HK-2 (cell line): ENCODE results near the gene UPB1.
A peak's percentile ranks its signal among the peaks of the same experiment; 100 is the strongest.

Experiments
- DNase-seq: peaks from one replicate; pipeline ENCODE4 v3.0.0-alpha.2; 2018; ENCODE audit not compliant: unreplicated experiment

UPB1 gene

GRCh38 chr22:24494528-24495364 lies at the start of gene UPB1:
TSS of gene UPB1 (plus strand) at chr22:24495332. CDS start at chr22:24495404, 72 bp downstream.
- DNase-seq = peak; percentile 77

DNA sequence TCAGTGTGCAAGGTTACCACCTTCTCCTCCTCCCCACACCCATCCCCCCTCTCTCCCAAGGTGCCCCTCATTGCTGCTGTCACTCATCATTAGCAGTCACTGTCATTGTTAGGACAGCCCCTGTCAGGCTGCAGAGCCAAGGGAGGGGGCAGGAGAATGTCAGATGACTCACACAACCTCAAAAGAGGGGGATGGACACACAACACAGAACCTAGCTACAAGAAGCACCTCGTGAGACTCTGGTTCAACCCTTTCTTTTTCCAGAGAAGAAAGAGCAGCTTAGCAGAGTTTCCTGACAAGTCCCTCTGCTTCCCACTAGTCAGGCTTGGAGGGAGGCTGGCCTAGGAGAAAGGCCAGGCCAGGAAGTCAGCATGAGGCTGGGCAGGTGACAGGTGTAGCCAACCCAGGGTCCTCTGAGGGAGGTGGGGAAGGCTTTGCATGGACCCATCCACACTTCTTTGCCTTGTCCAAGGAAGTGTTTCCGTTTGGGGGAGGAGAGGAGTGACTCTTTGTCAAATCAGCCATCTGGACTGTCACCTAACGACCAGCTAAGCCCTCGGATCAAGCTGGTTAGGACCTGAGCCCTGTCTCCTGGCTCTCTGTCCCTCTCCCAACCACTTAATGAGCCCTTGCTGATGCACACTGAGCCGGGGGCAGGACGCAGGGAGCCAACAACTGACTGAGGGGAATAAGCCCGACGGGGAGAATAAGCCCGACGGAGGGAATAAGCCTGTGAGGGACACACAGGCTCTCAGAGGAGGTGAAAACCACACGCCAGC lies 49.5 kb upstream of the UPB1 start:
- DNase-seq = no peak

DNA sequence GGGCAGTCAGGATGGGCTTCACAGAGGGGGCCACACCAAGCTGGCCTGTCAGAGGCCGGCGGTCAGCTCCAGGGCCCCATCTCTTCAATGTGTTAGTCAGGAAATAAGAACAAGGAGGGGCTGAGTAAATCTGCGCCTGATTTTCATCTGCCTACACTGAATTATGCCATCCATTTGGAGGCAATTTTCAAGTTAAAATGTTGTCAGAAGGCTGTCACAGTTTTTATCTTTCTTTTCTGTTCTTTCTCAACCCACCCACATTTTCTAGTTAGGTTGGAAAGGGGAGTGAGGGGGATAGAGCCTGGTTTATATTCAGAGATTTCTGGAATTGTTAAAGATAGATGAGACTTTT lies 48.9 kb upstream of the UPB1 start:
- no peak for DNase-seq

GRCh38 chr22:24450610-24451009 lies 44.5 kb upstream of the UPB1 start:
- no peak for DNase-seq

- no peak for DNase-seq
Observed at GRCh38 chr22:24451162-24451561, 44.0 kb upstream of the UPB1 start.

GRCh38 chr22:24453853-24454252 lies 41.3 kb upstream of the UPB1 start:
- no peak for DNase-seq

DNA sequence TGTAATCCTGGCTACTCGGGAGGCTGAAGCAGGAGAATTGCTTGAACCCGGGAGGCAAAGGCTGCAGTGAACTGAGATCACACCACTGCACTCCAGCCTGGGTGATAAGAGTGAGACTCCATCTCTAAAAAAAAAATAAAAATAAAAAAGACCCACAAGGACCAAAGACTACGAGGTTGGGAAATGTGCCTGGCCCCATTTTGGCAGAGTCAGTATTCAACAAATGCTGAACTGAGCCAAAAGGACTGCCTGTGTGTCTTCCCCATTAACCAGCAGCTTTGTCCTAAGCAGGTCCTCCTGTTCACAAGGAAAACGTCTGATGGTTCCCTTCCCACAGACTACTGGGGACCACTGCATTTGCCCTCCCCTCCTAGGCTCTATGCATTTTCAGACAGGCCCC lies 40.1 kb upstream of the UPB1 start:
- DNase-seq = no peak

- DNase-seq = no peak
Observed at GRCh38 chr22:24455751-24456426, 39.2 kb upstream of the UPB1 start.

GRCh38 chr22:24457894-24458420 lies 37.2 kb upstream of the UPB1 start:
- DNase-seq = no peak

DNA sequence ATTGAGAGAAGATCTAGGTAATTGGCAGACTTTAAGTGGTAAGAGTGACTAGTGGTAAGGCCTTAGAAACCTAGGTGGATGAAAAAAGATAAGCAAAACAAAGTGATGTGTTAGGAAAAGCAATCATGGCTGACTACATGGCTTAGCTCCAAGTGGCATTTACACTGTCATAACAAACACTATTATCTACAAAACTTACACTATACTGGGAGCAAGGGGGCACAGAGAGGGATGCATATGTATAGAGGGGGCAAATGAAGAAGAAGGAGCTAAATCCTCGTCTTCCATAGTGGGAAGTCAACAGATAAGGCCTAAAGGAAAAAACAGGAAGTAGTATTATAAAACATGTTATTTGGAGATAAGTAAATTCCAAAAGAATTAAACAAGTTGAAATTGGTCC lies 35.2 kb upstream of the UPB1 start:
- DNase-seq = no peak

- DNase-seq = no peak
Observed at GRCh38 chr22:24460418-24461089, 34.6 kb upstream of the UPB1 start.

GRCh38 chr22:24463071-24463760 lies 31.9 kb upstream of the UPB1 start:
- no peak for DNase-seq

DNA sequence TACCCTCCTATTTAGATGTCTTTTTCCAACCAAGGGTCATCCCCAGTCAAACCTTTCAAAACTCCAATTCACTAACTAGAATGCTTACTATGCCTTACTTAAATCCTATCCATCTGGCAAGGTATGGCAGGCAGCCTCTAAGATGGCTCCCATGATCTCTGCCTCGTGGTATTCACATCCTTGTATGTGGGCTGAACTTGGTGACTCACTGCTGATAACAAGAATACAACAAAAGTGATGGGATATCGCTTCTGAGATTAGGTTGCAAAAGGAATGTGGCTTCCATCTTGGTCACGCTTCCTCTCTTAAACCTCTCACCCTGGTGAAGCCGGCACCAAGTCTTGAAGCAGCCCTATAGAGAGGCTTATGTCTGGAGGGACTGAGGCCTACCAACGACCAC lies 29.6 kb upstream of the UPB1 start:
- no peak for DNase-seq

DNA sequence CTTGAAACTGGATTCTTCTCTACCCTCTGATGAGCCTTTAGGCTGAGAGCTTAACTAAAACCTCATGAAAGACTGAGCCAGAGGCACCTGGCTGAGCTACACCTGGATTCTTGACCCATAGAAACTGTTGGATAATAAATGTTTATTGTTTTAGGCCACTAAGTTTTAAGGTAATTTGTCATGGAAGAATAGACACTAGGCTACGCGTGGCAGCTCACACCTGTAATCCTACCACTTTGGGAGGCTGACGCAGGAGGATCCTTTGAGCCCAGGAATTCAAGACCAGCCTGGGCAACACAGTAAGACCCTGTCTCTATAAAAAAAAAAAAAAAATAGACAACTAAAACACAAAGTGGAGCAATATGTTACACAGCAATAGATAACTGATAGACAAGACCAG lies 29.2 kb upstream of the UPB1 start:
- no peak for DNase-seq

GRCh38 chr22:24466716-24467328 lies 28.3 kb upstream of the UPB1 start:
- no peak for DNase-seq

DNA sequence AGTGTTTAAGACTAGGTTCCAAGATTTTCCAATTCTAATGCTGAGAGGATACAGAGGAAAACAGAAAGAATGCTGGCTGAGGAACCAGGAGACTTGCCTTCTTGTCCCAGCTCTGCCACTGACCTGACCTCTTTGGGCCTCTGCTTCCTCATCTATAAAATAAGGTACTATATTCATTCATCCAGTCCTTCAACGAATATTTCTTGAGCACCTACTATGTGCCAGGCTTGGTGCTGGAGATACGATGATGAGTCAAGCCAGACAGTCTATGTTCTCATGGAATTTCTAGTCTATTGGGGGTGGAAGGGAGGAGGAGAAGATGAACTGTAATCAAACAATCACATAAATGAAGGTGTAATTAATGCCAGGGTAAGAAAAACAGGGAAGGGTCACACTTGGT lies 27.8 kb upstream of the UPB1 start:
- no peak for DNase-seq

DNA sequence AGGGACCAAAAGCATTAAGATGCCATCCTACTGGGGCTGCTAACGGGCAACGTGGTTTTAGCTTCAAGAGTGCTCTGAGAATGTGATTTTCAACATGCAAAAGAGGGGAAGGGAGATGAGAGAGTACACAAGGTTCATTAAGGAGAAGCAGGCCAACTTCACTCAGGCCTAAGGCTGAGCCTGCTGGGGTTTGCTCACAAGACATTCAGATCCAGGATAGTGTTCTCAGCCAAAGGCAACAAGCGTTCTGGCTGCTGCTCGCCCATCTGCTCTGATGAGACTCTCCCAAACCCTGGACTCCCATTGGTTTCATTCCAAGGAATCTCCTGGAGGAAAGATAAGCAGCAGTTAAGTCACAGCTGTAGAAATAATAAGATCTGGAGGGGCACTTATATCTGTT lies 23.6 kb upstream of the UPB1 start:
- no peak for DNase-seq

DNA sequence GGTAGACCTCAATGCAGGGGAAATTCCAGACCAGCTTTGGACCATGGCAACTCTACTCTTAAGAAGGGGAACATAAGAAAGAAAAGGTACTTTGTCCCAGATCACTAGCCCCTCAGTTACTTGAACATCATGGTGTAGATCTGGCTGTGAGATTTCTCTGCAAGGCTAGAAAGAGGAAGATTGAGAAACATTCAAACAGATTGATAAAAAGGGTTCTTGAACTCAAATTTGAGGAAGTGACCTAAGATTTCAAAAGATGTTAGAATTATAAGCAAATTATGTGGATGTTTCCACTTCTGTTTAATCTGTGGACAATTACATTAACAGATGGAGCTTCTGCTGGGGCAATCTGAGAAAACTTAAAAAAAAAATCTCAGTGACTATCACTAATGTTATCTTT lies 21.8 kb upstream of the UPB1 start:
- DNase-seq = no peak

GRCh38 chr22:24474221-24474620 lies 20.9 kb upstream of the UPB1 start:
- DNase-seq = peak; percentile 54

- DNase-seq = no peak
Observed at GRCh38 chr22:24474649-24475255, 20.4 kb upstream of the UPB1 start.
